HPDE6-E6E7 (cell line): ENCODE data around the gene DLG5.
"Not testable (repeated sequence)": the region's sequence is repeated elsewhere in the genome, so short reads cannot be mapped to it uniquely, and the experiment has no call there.

ENCODE experiments used
- DNase-seq: peaks from one replicate; pipeline ENCODE4 v3.0.0; 2011; ENCODE audit warnings: missing footprints; ENCODE audit errors: extremely low spot score

DLG5 gene

GRCh38 chr10:77768039-77768438, 158.5 kb downstream of the DLG5 start:
- no peak for DNase-seq

- no peak for DNase-seq
Observed at GRCh38 chr10:77763453-77764430, 162.8 kb downstream of the DLG5 start.

GRCh38 chr10:77758406-77758805, 168.1 kb downstream of the DLG5 start:
- not testable (repeated sequence) for DNase-seq

GRCh38 chr10:77756319-77757232, 170.0 kb downstream of the DLG5 start:
- DNase-seq = no peak

- peak; percentile 63 for DNase-seq
Observed at GRCh38 chr10:77746047-77746707, 180.4 kb downstream of the DLG5 start.

GRCh38 chr10:77744245-77744644, 182.3 kb downstream of the DLG5 start:
- no peak for DNase-seq

- DNase-seq = no peak
Observed at GRCh38 chr10:77742172-77742571, 184.4 kb downstream of the DLG5 start.

- DNase-seq = no peak
Observed at GRCh38 chr10:77741746-77742145, 184.8 kb downstream of the DLG5 start.
